GM18870 (cell line): ENCODE data around the gene TMEM202.
"Not testable (repeated sequence)": the region's sequence is repeated elsewhere in the genome, so short reads cannot be mapped to it uniquely, and the experiment has no call there.

ENCODE experiments used
- ATAC-seq: cut with Tn5 transposase; IDR thresholded peaks from one replicate; pipeline ENCODE4 v1.9.1; 2021; ENCODE audit warnings: moderate library complexity; ENCODE audit not compliant: unreplicated experiment

Gene TMEM202

GRCh38 chr15:72402726-72403125 is 4.6 kb downstream of the TMEM202 start:
- ATAC-seq: no peak

GRCh38 chr15:72404356-72404755 is 6.3 kb downstream of the TMEM202 start:
- no peak for ATAC-seq

GRCh38 chr15:72404841-72405240 is 6.7 kb downstream of the TMEM202 start:
- no peak for ATAC-seq

GRCh38 chr15:72406936-72407335 is 8.8 kb downstream of the TMEM202 start:
- ATAC-seq: no peak

GRCh38 chr15:72411111-72411510 is 13.0 kb downstream of the TMEM202 start:
- ATAC-seq: no peak

GRCh38 chr15:72411544-72411943 is 13.4 kb downstream of the TMEM202 start:
- no peak for ATAC-seq

GRCh38 chr15:72413337-72413736 is 15.2 kb downstream of the TMEM202 start:
- not testable (repeated sequence) for ATAC-seq

- ATAC-seq: no peak
Measured at GRCh38 chr15:72415304-72415703, 17.2 kb downstream of the TMEM202 start.

GRCh38 chr15:72419768-72420167 is 21.7 kb downstream of the TMEM202 start:
- not testable (repeated sequence) for ATAC-seq

- ATAC-seq: no peak
Measured at GRCh38 chr15:72420576-72420975, 22.5 kb downstream of the TMEM202 start.

GRCh38 chr15:72421484-72421883 is 23.4 kb downstream of the TMEM202 start:
- no peak for ATAC-seq

- no peak for ATAC-seq
Measured at GRCh38 chr15:72423256-72423655, 25.2 kb downstream of the TMEM202 start.

GRCh38 chr15:72426753-72427152 is 28.6 kb downstream of the TMEM202 start:
- ATAC-seq: no peak

GRCh38 chr15:72437650-72438316 is 39.7 kb downstream of the TMEM202 start:
- no peak for ATAC-seq

GRCh38 chr15:72442848-72443247 is 44.7 kb downstream of the TMEM202 start:
- not testable (repeated sequence) for ATAC-seq

GRCh38 chr15:72445426-72445825 is 47.3 kb downstream of the TMEM202 start:
- ATAC-seq: no peak

- ATAC-seq: no peak
Measured at GRCh38 chr15:72450805-72451204, 52.7 kb downstream of the TMEM202 start.

GRCh38 chr15:72451224-72451623 is 53.1 kb downstream of the TMEM202 start:
- ATAC-seq: no peak

GRCh38 chr15:72456684-72457083 is 58.6 kb downstream of the TMEM202 start:
- no peak for ATAC-seq
